ENCODE measurements around the gene C1QTNF4.

Gene C1QTNF4

GRCh38 chr11:47573321-47573720 lies 20.9 kb downstream of the C1QTNF4 start:
- DNase-seq (ENCODE audit: low read depth) = no peak
- H3K4me3 ChIP-seq (replicated peaks; ENCODE audit: low read depth, low read length) = no peak overlapping the region
- TF ChIP-seq CTCF (IDR thresholded peaks at IDR 0.05; ENCODE audit: low read length, missing control alignments) = no peak

GRCh38 chr11:47572715-47573255 lies 21.4 kb downstream of the C1QTNF4 start:
- no peak for DNase-seq (ENCODE audit: low read depth)
- H3K4me3 ChIP-seq (replicated peaks; ENCODE audit: low read depth, low read length) = no peak overlapping the region
- TF ChIP-seq CTCF (IDR thresholded peaks at IDR 0.05; ENCODE audit: low read length, missing control alignments) = no peak

- TF ChIP-seq CTCF (IDR thresholded peaks at IDR 0.05; ENCODE audit: low read length, missing control alignments) = no peak
- no peak for DNase-seq (ENCODE audit: low read depth)
Measured at GRCh38 chr11:47571895-47572294, 22.3 kb downstream of the C1QTNF4 start.

GRCh38 chr11:47571357-47571729 lies 22.9 kb downstream of the C1QTNF4 start:
- no peak for TF ChIP-seq CTCF (IDR thresholded peaks at IDR 0.05; ENCODE audit: low read length, missing control alignments)
- no peak overlapping the region for H3K4me3 ChIP-seq (replicated peaks; ENCODE audit: low read depth, low read length)
- DNase-seq (ENCODE audit: low read depth) = no peak

More at GRCh38 chr11:47571895-47572294, 22.3 kb downstream of the C1QTNF4 start:
- H3K4me3 ChIP-seq (replicated peaks; ENCODE audit: low read depth, low read length) = no peak overlapping the region

- H3K4me3 ChIP-seq (replicated peaks; ENCODE audit: low read depth, low read length) = no peak overlapping the region
- no peak for DNase-seq (ENCODE audit: low read depth)
- TF ChIP-seq CTCF (IDR thresholded peaks at IDR 0.05; ENCODE audit: low read length, missing control alignments) = no peak
Measured at GRCh38 chr11:47570651-47571356, 23.4 kb downstream of the C1QTNF4 start.

GRCh38 chr11:47569646-47570045 lies 24.6 kb downstream of the C1QTNF4 start:
- no peak overlapping the region for H3K4me3 ChIP-seq (replicated peaks; ENCODE audit: low read depth, low read length)
- no peak for DNase-seq (ENCODE audit: low read depth)

More at GRCh38 chr11:47569646-47570045, 24.6 kb downstream of the C1QTNF4 start:
- no peak for TF ChIP-seq CTCF (IDR thresholded peaks at IDR 0.05; ENCODE audit: low read length, missing control alignments)

Data from fibroblast of pulmonary artery (primary cell).